GM19468 (cell line): ENCODE data around the gene SRP68.

Source experiments
- ATAC-seq: cut with Tn5 transposase; IDR thresholded peaks from one replicate; pipeline ENCODE4 v1.9.1; 2021; ENCODE audit warnings: mild to moderate bottlenecking, moderate library complexity, moderate number of reproducible peaks; ENCODE audit not compliant: unreplicated experiment; ENCODE audit errors: extremely low read depth

The SRP68 gene

GRCh38 chr17:76004750-76005262, 67.5 kb downstream of the SRP68 start:
- no peak for ATAC-seq

GRCh38 chr17:76003915-76004314, 68.4 kb downstream of the SRP68 start:
- no peak for ATAC-seq

GRCh38 chr17:76002100-76002499, 70.2 kb downstream of the SRP68 start:
- ATAC-seq = no peak

GRCh38 chr17:76000755-76001521, 71.4 kb downstream of the SRP68 start, which contains the start of gene CDK3:
Gene CDK3, plus strand, starts transcription at chr17:76000855. Its CDS starts 571 bp downstream, at chr17:76001426.
- no peak for ATAC-seq

GRCh38 chr17:76000016-76000754, 72.1 kb downstream of the SRP68 start:
- ATAC-seq = no peak

GRCh38 chr17:75998327-75998795, 74.0 kb downstream of the SRP68 start:
- ATAC-seq = no peak

- ATAC-seq = no peak
Measured at GRCh38 chr17:75996665-75997590, 75.4 kb downstream of the SRP68 start.

GRCh38 chr17:75995385-75995925, 76.9 kb downstream of the SRP68 start:
- no peak for ATAC-seq

- no peak for ATAC-seq
Measured at GRCh38 chr17:75994802-75995370, 77.4 kb downstream of the SRP68 start.

GRCh38 chr17:75991396-75991795, 80.9 kb downstream of the SRP68 start:
- no peak for ATAC-seq
